Prostate gland (tissue), 2 donors: Measurements from ENCODE around the gene MRPS27. TPM values are rescaled to one million over a fixed set of nuclear protein-coding genes. Genes with fewer than 3 reads are reported as not detected.

ENCODE experiments used
- DNase-seq: peaks from one replicate; pipeline ENCODE4 v3.0.0-alpha.2; 2019; ENCODE audit warnings: low spot score
- H3K27ac ChIP-seq, 2 donors: fragments of 200-600 bp; sonication (generic); 2 replicates each; pipeline ENCODE4 v1.5.1; 2017 to 2019
- H3K27me3 ChIP-seq: fragments of 200-600 bp; sonication (generic); replicated peaks from 2 replicates; pipeline ENCODE4 v1.5.1; 2019; ENCODE audit not compliant: insufficient read depth
- H3K36me3 ChIP-seq, 2 donors: fragments of 200-600 bp; sonication (generic); 1 replicate in 1 of 2; 2 replicates in 1 of 2; pipeline versions ENCODE4 v1.5.1 to v1.8.1; 2017 to 2019
- H3K4me1 ChIP-seq: fragments of 200-600 bp; sonication (generic); replicated peaks from 2 replicates; pipeline ENCODE4 v1.5.1; 2019
- H3K4me3 ChIP-seq, 2 donors: fragments of 200-600 bp; sonication (generic); 2 replicates each; pipeline ENCODE4 v1.5.1; 2017 to 2019
- H3K9me3 ChIP-seq: fragments of 200-600 bp; sonication (generic); 2 replicates; pipeline ENCODE4 v1.5.1; 2017
- CTCF ChIP-seq, 4 experiments: fragments of 200-600 bp in 2 of 4; fragments of 450-650 bp in 2 of 4; sonication (generic) in 2 of 4; IDR thresholded peaks; 1 replicate in 3 of 4; 2 replicates in 1 of 4; pipeline ENCODE4 v1.5.1; 2016 to 2019; ENCODE audit warnings: antibody characterized with exemption in 4 of 4, mild to moderate bottlenecking in 2 of 4, moderate library complexity in 2 of 4
- POLR2A ChIP-seq: fragments of 450-650 bp; IDR thresholded peaks from one replicate; pipeline ENCODE4 v1.6.1; 2016; ENCODE audit warnings: antibody characterized with exemption, mild to moderate bottlenecking
- POLR2AphosphoS5 ChIP-seq: sonication (generic); formaldehyde crosslinking; IDR thresholded peaks from one replicate; pipeline ENCODE4 v1.6.1; 2017; ENCODE audit warnings: antibody characterized with exemption
- WGBS: methylation state at CpG from one replicate; pipeline ENCODE4 v1.1.5; 2018; 5-methylcytosine and 5-hydroxymethylcytosine counted together
- intact Hi-C: fragments of 100-400 bp; cut with DNase I; formaldehyde crosslinking; loops from one replicate; pipeline ENCODE4 v1.14.2; 2022
- total RNA-seq, 2 donors: library from RNA; depleted of rRNA; stranded (reverse); fragments of >200 nt; gene quantifications; one replicate each; pipeline ENCODE4 v1.1.0, GENCODE V29; 2016

MRPS27 gene
- total RNA-seq, 2 donors from 2014 or later, result 43.3 to 51.1 TPM

- Histone ChIP-seq H3K9me3 (no peaks in the 10 kb centered on the region), H3K4me3 (no peak overlapping the region), H3K27me3 (no peaks in the 10 kb centered on the region), H3K36me3 (no peaks in the 10 kb centered on the region), H3K27ac (no peak overlapping the region), H3K4me1 (peaks cover 3% of the 10 kb centered on the region)
- 37% methylated on average over 7 of the region's 7 CpGs for WGBS
- peak; percentile 79 for DNase-seq
- intact Hi-C loops, result loop anchor here (5.0 to 10.0 kb wide), 2 partner anchors 238 to 451 kb away; partner anchors contain the start of gene TNPO1
- peak; percentile 34 to 84 (median 74) for TF ChIP-seq CTCF (IDR thresholded peaks at IDR 0.05)
- no peak for TF ChIP-seq POLR2A
- TF ChIP-seq POLR2AphosphoS5, result peak; percentile 72
Observed at GRCh38 chr5:72366324-72366976, 46.4 kb upstream of the MRPS27 start.

GRCh38 chr5:72364951-72365350 lies 44.9 kb upstream of the MRPS27 start:
- H3K36me3 ChIP-seq, result no peaks in the 10 kb centered on the region
- intact Hi-C loops, result loop anchor here (2.0 to 10.0 kb wide), 3 partner anchors 160 to 452 kb away; partner anchors contain the start of gene TNPO1
- 89% methylated on average over 4 of the region's 4 CpGs for WGBS
- H3K9me3 ChIP-seq, result no peaks in the 10 kb centered on the region
- peaks cover 3% of the 10 kb centered on the region for H3K4me1 ChIP-seq
- H3K27me3 ChIP-seq, result no peaks in the 10 kb centered on the region
- DNase-seq, result no peak
- TF ChIP-seq CTCF (IDR thresholded peaks at IDR 0.05), result no peak
- no peak for TF ChIP-seq POLR2A
- no peak for TF ChIP-seq POLR2AphosphoS5
- no peak overlapping the region for H3K4me3 ChIP-seq
- H3K27ac ChIP-seq, result no peak overlapping the region

GRCh38 chr5:72364171-72364570 lies 44.1 kb upstream of the MRPS27 start:
- Histone ChIP-seq H3K9me3 (no peaks in the 10 kb centered on the region), H3K36me3 (no peaks in the 10 kb centered on the region), H3K4me3 (no peak overlapping the region), H3K27ac (no peak overlapping the region), H3K27me3 (no peaks in the 10 kb centered on the region), H3K4me1 (peaks cover 3% of the 10 kb centered on the region)
- intact Hi-C loops, result loop anchor here (2.0 to 10.0 kb wide), 2 partner anchors 161 to 241 kb away; no protein-coding TSS in a partner anchor
- WGBS, result 91% methylated on average over 1 of the region's 1 CpG
- no peak for TF ChIP-seq POLR2AphosphoS5
- TF ChIP-seq CTCF (IDR thresholded peaks at IDR 0.05), result no peak
- TF ChIP-seq POLR2A, result no peak
- no peak for DNase-seq

- H3K4me1 ChIP-seq, result peaks cover 3% of the 10 kb centered on the region
- DNase-seq, result no peak
- no peaks in the 10 kb centered on the region for H3K27me3 ChIP-seq
- TF ChIP-seq POLR2AphosphoS5, result no peak
- no peak for TF ChIP-seq CTCF (IDR thresholded peaks at IDR 0.05)
- TF ChIP-seq POLR2A, result no peak
- no peak overlapping the region for H3K4me3 ChIP-seq
- no peaks in the 10 kb centered on the region for H3K36me3 ChIP-seq
- H3K27ac ChIP-seq, result no peak overlapping the region
- 92% methylated on average over 1 of the region's 1 CpG for WGBS
- intact Hi-C loops, result loop anchor here (10.0 kb wide), 1 partner anchor 242 kb away; no protein-coding TSS in a partner anchor
- H3K9me3 ChIP-seq, result no peaks in the 10 kb centered on the region
Observed at GRCh38 chr5:72363166-72363802, 43.2 kb upstream of the MRPS27 start.
